Measurements from ENCODE around the gene NANS.

GRCh38 chr9:98016137-98016680 lies 40.3 kb upstream of the NANS start:
- no peak for TF ChIP-seq CTCF (IDR thresholded peaks at IDR 0.05)
- no peak for TF ChIP-seq POLR2A (IDR thresholded peaks at IDR 0.05)

Measured in body of pancreas (tissue), 4 donors.